Smooth muscle cell (in vitro differentiated cells): ENCODE measurements around the gene TMEM63A. TPM values are rescaled to one million over a fixed set of nuclear protein-coding genes. Genes with fewer than 3 reads are reported as not detected.

ENCODE experiments used
- DNase-seq: peaks from one replicate; lab custom pipeline; 2025; ENCODE audit not compliant: unreplicated experiment; lab: John Stamatoyannopoulos, UW
- H2AFZ ChIP-seq: fragments of 200-600 bp; sonication (generic); 2 replicates; pipeline ENCODE4 v1.6.0; 2016; ENCODE audit warnings: antibody characterized with exemption, low read depth, mild to moderate bottlenecking
- H3F3A ChIP-seq: fragments of 200-600 bp; sonication (generic); 2 replicates; pipeline ENCODE4 v1.6.0; 2017; ENCODE audit warnings: antibody characterized with exemption, low read depth
- H3K27ac ChIP-seq: fragments of 200-600 bp; sonication (generic); 2 replicates; pipeline ENCODE4 v1.5.1; 2016; ENCODE audit warnings: low read depth, mild to moderate bottlenecking
- H3K27me3 ChIP-seq: fragments of 200-600 bp; sonication (generic); 2 replicates; pipeline ENCODE4 v1.6.1; 2016; ENCODE audit warnings: low read depth, mild to moderate bottlenecking
- H3K36me3 ChIP-seq: fragments of 200-600 bp; sonication (generic); 2 replicates; pipeline ENCODE4 v1.5.1; 2016; ENCODE audit warnings: low read depth
- H3K4me1 ChIP-seq: fragments of 200-600 bp; sonication (generic); 2 replicates; pipeline ENCODE4 v1.5.1; 2016; ENCODE audit warnings: low read depth
- H3K4me2 ChIP-seq: fragments of 200-600 bp; sonication (generic); 2 replicates; pipeline ENCODE4 v1.6.0; 2016; ENCODE audit warnings: mild to moderate bottlenecking
- H3K4me3 ChIP-seq: fragments of 200-600 bp; sonication (generic); 2 replicates; pipeline ENCODE4 v1.5.1; 2016; ENCODE audit warnings: mild to moderate bottlenecking
- H3K79me2 ChIP-seq: fragments of 200-600 bp; sonication (generic); 2 replicates; pipeline ENCODE4 v1.6.0; 2016; ENCODE audit warnings: low read depth, mild to moderate bottlenecking
- H3K9ac ChIP-seq: fragments of 200-600 bp; sonication (generic); 2 replicates; pipeline ENCODE4 v1.6.0; 2016; ENCODE audit warnings: low read depth
- H3K9me3 ChIP-seq: fragments of 200-600 bp; sonication (generic); replicated peaks from 2 replicates; pipeline ENCODE4 v1.5.1; 2016; ENCODE audit warnings: low read depth
- H4K20me1 ChIP-seq: fragments of 200-600 bp; sonication (generic); 2 replicates; pipeline ENCODE4 v1.6.0; 2016; ENCODE audit warnings: low read depth
- CTCF ChIP-seq: fragments of 200-600 bp; sonication (generic); IDR thresholded peaks from 2 replicates; pipeline ENCODE4 v1.5.1; 2017; ENCODE audit warnings: borderline replicate concordance, mild to moderate bottlenecking, antibody characterized with exemption; ENCODE audit not compliant: insufficient read depth, poor library complexity, severe bottlenecking
- WGBS: methylation state at CpG from one replicate; pipeline ENCODE4 v1.1.7; 2016; ENCODE audit warnings: low lambda C conversion rate; 5-methylcytosine and 5-hydroxymethylcytosine counted together
- polyA plus RNA-seq: library from polyadenylated mRNA; unstranded; fragments of >200 nt; fragmentation: Nextera tagmentation; extraction: Ambion mirVana; gene quantifications from 2 replicates; pipeline ENCODE4 v1.2.1, GENCODE V29; 2016
- total RNA-seq: library from RNA; depleted of rRNA; stranded (reverse); fragments of >200 nt; gene quantifications from 2 replicates; pipeline ENCODE4 v1.2.3, GENCODE V29; 2014

TMEM63A gene
- total and polyA plus RNA-seq, 2 experiments from 2014 or later = 10.9 to 12.0 TPM

- peaks cover 11% of the 10 kb centered on the region for H3K79me2 ChIP-seq
- no peak overlapping the region for H2AFZ ChIP-seq
- no peaks in the 10 kb centered on the region for H3K36me3 ChIP-seq
- WGBS = 94% methylated on average over 6 of the region's 6 CpGs
- no peak for TF ChIP-seq CTCF
- H3K27ac ChIP-seq = no peak overlapping the region
- no peaks in the 10 kb centered on the region for H3F3A ChIP-seq
- H3K4me3 ChIP-seq = no peak overlapping the region
- no peak for DNase-seq
- H3K9me3 ChIP-seq = no peaks in the 10 kb centered on the region
- H3K4me1 ChIP-seq = peaks cover 19% of the 10 kb centered on the region
- no peak overlapping the region for H3K4me2 ChIP-seq
- H3K27me3 ChIP-seq = no peaks in the 10 kb centered on the region
- peaks cover 24% of the 10 kb centered on the region for H4K20me1 ChIP-seq
- H3K9ac ChIP-seq = no peak overlapping the region
These were observed 57.1 kb downstream of the TMEM63A start for GRCh38 chr1:225825078-225825477.

GRCh38 chr1:225824533-225824941, 57.6 kb downstream of the TMEM63A start:
- peaks cover 19% of the 10 kb centered on the region for H3K4me1 ChIP-seq
- H3K27ac ChIP-seq = no peak overlapping the region
- no peak overlapping the region for H3K9ac ChIP-seq
- H3F3A ChIP-seq = no peaks in the 10 kb centered on the region
- peaks cover 24% of the 10 kb centered on the region for H4K20me1 ChIP-seq
- TF ChIP-seq CTCF = no peak
- H3K27me3 ChIP-seq = no peaks in the 10 kb centered on the region
- 92% methylated on average over 12 of the region's 12 CpGs for WGBS
- no peak overlapping the region for H2AFZ ChIP-seq
- H3K4me2 ChIP-seq = no peak overlapping the region
- H3K9me3 ChIP-seq = no peaks in the 10 kb centered on the region
- H3K4me3 ChIP-seq = no peak overlapping the region
- no peaks in the 10 kb centered on the region for H3K36me3 ChIP-seq
- H3K79me2 ChIP-seq = peaks cover 14% of the 10 kb centered on the region
- DNase-seq = no peak

- Histone ChIP-seq H4K20me1 (peaks cover 24% of the 10 kb centered on the region), H3K9me3 (no peaks in the 10 kb centered on the region), H3K9ac (no peak overlapping the region), H3F3A (no peaks in the 10 kb centered on the region), H2AFZ (no peak overlapping the region), H3K4me1 (peaks cover 19% of the 10 kb centered on the region), H3K36me3 (no peaks in the 10 kb centered on the region), H3K79me2 (peaks cover 15% of the 10 kb centered on the region), H3K27me3 (no peaks in the 10 kb centered on the region), H3K4me3 (no peak overlapping the region), H3K4me2 (no peak overlapping the region), H3K27ac (no peak overlapping the region)
- WGBS = 79% methylated on average over 12 of the region's 12 CpGs
- no peak for DNase-seq
- TF ChIP-seq CTCF = no peak
These were observed 58.3 kb downstream of the TMEM63A start for GRCh38 chr1:225823811-225824261.

GRCh38 chr1:225822655-225823403, 59.4 kb downstream of the TMEM63A start:
- no peaks in the 10 kb centered on the region for H3K27me3 ChIP-seq
- WGBS = 93% methylated on average over 12 of the region's 12 CpGs
- TF ChIP-seq CTCF = no peak
- H4K20me1 ChIP-seq = peaks cover 23% of the 10 kb centered on the region
- H3K36me3 ChIP-seq = no peaks in the 10 kb centered on the region
- H3K4me2 ChIP-seq = no peak overlapping the region
- H2AFZ ChIP-seq = no peak overlapping the region
- H3K4me3 ChIP-seq = no peak overlapping the region
- H3K9ac ChIP-seq = no peak overlapping the region
- DNase-seq = no peak
- no peaks in the 10 kb centered on the region for H3K9me3 ChIP-seq
- H3K79me2 ChIP-seq = peaks cover 22% of the 10 kb centered on the region
- H3K4me1 ChIP-seq = peaks cover 22% of the 10 kb centered on the region
- no peaks in the 10 kb centered on the region for H3F3A ChIP-seq
- no peak overlapping the region for H3K27ac ChIP-seq
